Glomerular visceral epithelial cell (primary cell): ENCODE results near the gene MEIS1.
A peak's percentile ranks its signal among the peaks of the same experiment; 100 is the strongest.

ENCODE experiments used
- DNase-seq: peaks from one replicate; pipeline ENCODE4 v3.0.0-alpha.2; 2016; ENCODE audit errors: extremely low spot score

MEIS1 gene

DNA sequence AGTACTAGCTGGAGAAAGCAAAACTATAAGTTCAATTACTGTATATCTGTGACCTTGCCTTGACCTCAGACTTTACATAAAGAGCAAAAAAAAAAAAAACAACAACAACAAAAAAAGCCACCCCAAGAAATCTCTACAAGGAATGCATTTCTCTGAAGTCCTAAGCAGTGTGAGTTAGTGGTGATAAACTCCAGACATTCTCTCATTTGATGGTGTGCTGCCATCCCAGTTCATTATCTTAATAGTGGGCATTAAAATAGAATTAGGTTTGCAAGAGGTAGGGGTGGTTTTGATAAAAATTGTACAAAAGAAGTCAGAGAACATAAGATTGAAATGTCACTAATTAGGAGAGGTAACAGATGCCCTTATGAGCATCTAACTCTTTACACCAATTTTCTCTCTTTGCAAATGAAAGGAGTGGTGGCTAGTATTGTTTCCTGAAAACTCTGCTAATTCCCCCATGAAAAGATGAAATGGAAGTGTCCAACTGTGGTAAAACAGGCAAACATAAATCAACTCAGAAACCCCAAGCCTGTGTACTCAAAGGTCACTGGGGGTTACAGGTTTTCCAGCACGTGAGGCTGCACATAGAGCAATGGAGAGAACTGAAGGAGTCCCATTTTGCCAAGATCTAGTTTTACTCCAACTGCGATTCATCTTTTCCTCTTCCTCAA, 131.9 kb downstream of the MEIS1 start:
- no peak for DNase-seq

DNA sequence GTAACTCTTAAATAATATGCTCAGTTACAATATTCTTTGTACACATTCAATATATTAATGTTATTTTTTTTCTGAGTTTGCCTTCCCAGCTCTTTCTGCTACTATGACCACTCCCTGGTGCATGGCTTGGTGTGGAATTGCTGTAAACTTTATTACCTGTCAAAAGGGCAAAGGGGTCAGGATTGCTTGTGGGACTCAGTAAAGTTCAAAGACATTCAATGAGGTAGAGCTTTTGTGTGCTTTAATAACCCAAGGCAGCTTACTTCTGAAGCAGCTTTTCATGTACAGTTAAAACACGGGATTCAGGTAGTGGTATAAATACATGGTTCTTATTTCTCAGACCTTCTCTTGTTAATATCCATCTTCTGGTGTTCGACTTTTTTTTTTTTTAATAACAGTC, 132.8 kb downstream of the MEIS1 start:
- no peak for DNase-seq

DNA sequence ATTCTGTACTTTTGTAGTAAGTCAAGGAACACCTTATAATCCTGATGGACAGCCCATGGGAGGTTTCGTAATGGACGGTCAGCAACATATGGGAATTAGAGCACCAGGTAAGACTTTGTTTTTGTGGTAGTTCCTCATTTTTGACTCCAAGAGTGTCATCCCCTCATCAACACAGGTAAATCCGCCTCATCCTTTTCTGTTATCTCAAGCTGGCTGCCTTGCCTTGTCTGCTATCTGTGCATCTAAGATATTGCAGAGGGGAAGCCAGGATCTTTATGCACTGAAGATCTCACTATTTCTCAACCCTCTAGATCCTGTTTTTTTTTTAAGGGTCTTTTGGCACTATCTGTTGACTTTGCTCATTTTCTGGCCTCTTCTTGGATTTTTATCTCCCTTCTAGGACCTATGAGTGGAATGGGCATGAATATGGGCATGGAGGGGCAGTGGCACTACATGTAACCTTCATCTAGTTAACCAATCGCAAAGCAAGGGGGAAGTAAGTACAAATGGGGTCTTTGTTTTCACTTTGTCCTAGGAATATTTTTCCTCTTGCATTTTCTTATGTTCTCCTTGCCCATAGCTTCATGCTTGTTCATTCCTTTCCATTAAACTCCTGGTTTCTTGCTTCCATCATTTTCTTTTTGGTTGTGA, 133.8 kb downstream of the MEIS1 start:
- no peak for DNase-seq

DNA sequence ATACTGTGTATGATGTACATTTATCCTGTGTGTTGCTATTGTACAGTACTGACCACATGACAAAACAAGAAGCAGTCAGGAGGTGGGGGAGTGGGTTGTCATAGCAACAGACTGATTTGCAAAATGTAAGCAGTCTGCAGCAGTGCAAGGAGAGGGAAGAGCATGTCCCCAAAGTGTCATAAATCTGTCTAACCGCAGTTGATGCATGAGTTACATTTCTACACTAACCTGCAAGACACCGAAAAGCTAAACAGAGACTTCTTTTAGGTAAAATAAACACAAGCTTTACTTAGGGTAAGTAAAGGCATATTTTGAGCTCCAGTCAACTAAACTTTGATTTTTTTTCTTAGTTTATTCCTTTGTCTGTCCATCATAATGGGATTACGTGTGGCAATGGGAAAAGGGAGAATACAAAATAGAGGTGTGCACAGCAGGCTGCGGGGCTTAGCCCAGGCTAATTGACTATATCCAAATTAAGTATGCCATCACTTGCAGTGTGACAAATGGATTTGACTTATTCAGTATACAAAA, 134.5 kb downstream of the MEIS1 start:
- no peak for DNase-seq

DNA sequence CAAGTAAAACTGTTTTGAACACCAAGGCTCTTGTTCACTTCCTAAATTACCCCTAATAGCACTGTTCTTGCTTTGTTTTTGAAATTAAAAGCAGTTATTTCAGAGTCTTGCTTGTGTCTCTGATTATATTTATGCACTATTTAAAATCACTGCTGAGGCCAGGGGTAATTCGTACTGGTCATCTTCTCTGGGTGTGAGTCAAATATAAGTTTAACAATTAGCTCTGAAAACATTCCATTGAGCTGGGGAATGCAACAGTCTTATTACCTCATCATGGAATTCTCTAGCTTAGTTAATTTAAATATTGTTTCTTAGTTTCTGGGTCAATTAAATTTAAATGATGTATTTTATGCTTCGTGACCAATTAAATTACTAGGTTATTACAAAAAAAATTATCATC, 135.0 kb downstream of the MEIS1 start:
- no peak for DNase-seq

DNA sequence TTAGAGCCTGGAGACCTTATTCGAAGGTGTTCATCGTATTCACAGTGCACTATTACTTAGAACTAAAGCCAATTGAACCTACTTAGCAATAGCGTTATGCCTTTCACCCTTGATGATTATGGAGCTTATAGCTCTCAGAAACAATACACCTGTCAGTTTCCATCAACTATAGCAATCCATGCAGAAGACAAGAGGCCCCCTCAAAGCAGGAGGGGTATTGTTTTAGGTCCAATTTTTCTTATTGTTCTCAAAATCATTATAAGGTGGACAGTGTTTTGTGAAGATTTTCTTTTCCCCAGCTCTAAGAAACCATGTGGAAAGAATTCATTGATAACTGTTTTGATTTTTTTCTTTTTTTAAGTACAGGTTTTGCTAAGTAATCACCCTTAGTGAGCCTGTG, 135.5 kb downstream of the MEIS1 start:
- no peak for DNase-seq

DNA sequence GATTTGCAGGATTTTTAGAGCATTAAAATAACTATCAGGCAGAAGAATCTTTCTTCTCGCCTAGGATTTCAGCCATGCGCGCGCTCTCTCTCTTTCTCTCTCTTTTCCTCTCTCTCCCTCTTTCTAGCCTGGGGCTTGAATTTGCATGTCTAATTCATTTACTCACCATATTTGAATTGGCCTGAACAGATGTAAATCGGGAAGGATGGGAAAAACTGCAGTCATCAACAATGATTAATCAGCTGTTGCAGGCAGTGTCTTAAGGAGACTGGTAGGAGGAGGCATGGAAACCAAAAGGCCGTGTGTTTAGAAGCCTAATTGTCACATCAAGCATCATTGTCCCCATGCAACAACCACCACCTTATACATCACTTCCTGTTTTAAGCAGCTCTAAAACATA, 137.0 kb downstream of the MEIS1 start:
- DNase-seq: no peak

DNA sequence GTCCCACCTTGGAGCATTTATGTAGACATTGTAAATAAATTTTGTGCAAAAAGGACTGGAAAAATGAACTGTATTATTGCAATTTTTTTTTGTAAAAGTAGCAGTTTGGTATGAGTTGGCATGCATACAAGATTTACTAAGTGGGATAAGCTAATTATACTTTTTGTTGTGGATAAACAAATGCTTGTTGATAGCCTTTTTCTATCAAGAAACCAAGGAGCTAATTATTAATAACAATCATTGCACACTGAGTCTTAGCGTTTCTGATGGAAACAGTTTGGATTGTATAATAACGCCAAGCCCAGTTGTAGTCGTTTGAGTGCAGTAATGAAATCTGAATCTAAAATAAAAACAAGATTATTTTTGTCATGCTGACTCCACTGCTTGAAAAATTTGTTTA, 137.5 kb downstream of the MEIS1 start:
- no peak for DNase-seq

DNA sequence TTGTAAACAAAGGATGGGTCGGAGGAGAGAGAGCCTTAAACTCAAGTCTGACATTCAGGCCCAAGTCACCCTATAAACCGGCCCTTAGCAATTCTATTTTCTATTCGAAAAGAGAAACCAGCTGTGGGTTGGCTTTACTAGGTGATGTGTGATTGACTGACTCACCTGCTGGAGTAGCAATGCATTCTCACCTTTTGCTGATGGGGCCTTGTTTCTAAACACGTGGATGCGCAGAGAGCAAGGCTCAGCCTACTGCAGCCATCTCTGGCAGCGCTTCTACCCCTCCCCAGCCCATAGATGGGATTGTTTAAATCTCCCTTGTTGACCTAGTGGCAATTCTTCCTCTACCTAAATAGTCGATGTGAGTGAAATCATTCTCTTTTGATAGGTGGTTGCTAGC, 138.5 kb downstream of the MEIS1 start:
- no peak for DNase-seq

DNA sequence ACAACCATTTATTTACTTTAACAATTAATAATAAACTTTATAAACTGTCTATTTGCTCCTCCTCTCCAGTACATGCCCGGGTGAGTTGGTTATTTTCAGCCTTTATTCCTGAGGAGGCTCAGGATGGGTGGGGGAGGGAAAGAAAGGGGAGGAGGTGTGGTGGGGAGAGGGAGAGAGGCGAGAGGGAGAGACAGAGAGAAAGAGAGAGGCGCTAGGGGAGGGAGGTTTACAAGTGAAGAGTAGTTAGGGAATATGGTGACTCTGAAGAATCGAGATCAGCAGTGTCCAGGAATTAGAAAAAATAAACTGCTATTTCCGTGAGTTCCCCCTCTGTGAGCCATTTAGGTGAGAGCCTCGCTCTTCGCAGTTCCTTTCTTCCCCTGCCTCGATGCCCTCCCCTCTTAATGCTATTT, 138.9 kb downstream of the MEIS1 start:
- no peak for DNase-seq

DNA sequence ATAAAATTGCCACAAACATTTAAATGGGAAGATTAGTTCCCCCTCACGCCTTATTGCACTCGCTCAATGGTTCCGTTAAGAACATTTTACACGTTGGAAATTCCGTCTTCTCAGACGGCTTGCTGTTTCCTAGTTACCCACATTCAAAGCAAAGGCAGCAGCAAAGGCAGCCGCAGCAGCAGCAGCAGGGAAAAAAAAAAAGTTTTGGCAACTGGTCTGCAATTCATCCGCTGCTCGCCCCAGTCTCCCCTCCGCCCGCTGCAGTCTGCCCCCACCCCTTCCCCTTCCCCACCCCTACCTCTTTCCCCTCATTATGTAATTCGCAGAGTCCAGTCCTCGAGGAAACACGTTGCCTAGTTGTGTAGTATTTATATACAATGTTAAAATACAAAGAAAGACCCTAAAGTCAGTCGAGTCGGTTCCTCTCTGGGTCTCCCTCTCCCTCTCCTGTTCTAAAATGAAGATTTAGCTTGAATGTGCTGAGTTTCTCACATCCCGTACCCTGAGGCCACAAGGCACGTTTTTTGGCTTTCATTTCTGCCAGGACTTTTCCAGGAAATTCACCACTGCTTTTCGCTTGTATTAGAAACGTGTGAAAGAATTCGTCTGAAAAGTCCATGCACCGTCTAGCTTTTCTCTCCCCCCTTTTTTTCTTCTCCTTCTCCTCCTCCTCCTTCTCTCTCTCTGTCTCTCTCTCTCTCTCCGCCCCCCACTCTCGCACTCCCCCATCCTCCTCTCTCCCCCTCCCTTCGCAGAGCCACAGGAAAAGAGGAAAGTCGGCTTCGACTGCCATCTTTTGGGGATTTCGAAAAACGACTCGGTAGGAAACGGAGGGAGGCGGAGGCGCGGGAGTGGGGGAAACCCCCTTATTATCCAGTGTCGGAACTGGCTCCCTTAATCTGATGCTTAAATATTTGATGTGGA, 140.0 kb downstream of the MEIS1 start:
- peak; percentile 63 for DNase-seq

DNA sequence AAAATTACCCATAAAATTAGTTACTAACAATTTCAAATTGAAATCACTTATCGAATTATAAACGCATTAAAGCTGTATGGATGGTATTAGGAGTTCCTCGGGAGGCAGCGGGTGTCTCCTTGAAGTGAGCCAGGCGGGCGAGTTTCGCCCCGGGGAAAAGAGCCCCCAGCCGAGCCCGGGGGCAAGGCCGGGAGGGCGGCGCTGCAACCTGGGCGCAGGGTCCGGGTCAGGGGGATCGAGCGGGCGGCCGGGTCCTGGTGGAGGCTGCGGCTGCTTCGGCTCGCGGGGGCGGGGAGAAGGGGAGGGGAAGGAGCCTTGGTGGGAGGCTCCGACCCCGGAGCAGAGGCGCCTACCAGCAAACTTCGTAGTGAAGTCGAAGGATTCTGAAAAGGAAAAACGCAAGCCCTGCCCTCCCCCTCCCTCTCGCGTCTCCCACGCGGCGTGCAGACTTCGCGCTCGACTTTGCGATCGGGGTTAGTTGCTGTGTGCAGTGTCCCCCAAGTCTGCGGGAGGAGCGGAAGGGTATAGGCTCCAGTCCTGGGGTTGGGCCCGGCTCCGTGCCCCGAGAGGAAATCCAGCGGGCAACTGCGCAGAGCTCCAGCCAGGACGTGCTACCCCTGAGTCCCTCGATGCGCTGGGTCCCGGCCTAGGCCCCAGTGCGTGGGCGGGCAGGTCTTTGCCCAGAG, 140.8 kb downstream of the MEIS1 start:
- no peak for DNase-seq

DNA sequence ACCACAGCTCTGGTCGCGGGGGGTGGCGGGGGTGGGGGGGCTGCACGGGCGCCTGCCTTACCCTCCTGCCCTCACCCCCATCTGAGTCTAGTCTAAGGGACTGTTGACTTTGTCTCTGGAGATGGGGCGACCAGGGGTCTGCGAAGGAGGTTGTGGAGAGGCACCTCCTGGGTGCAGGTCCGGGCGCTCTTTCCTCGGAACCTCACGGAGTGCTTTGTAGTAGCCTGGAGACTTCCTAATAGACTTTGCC, 141.3 kb downstream of the MEIS1 start:
- DNase-seq: no peak

DNA sequence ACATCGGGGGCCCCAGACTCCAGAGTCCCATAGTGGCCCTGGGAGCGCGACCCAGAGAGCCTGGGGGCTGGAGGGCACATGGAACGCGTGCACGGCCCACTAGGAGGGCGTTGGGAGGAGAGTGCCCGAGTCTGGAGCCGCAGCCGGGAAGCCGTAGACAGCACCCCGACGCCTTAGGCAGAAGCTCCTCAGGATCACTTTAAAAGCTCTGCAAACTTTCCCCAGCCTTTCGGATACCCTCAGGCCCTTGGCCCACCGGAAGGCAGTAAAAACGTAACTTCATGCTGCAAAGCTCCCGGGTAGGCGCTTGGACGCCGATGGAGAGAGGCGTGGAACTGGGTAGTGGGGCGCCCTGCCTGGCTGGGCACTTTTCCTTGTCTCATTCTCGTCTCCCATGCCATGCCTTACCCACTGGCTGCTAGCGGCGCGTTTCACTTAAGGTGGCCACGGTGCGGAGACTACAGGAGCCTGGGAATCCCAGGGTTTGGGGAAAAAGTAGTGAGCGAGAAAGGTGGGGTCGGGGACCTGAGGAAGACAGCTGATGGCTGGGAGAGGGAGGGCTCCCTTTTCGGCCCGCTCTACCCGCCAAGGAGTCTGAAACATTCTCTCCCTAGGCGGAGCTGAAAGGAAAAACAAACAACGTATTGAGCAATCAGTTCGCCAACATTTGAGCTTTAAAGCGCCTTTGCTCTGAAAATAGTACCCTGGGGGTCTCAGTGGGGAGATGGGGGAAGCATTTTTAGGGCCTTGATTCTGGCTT, 141.8 kb downstream of the MEIS1 start:
- no peak for DNase-seq

DNA sequence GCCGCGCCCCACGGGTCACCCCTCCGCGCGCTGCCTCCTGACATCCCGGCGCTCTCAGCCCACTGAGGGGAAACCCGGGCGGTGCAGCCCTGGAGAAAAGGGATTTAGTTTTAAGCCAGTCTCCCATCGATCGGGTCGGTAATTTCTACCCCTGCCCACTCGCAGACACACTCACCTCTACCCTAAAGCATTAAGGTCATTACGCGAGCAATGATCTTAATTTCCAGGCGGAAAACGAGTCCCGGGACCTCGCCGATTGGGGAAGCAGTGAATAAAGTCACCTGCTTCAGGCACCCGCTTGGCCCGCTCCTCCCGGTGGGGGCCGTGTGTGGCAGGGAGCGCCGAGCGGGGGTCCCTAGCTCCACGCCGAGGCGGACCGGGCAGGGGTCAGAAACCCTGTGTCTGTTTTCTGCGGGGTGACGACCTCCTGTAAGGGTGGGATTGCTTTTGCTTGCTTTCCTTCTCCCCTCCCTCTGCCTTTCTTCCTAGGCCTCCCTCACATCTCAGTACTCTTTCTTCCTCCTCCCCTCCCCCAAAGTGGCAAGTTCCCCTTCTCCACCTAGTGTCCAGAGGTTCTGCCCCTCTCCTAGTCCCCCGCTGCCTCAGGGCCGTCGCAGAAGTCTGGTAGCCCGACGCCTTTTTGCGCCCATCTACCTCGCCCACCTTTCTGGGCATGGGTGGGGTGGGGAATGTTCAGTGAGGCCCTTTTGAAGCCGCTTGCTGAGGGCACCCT, 142.6 kb downstream of the MEIS1 start:
- no peak for DNase-seq

DNA sequence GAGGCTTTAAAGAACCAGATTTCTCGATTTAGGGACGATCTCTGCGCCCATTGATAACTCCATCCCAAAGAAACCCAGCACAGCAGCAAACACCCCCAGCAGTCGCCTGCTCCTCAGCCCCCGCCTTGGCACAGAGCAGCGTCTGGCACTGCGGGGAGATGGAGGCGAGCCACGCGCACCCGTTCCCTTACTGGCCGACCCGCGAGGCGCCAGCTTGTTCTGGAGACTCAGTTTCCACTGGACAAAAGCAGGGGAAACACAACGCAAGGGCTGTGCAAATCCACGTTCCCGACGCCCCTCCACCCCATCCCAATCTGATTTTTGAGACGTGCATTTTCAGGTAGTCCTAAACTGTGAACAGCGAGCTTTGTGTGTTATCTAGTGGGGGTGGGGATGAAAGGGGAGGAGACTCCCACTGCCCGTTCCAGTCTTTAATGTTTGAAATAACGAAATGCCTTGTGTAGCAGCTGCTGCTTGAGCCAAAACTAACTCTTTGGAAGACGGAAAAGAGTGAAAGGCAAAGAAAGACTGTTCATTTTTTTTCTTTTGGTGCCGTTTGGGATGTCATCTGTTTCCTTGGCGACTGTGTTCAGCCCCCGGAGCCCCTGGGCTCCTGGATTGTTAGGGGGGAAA, 143.2 kb downstream of the MEIS1 start:
- no peak for DNase-seq

DNA sequence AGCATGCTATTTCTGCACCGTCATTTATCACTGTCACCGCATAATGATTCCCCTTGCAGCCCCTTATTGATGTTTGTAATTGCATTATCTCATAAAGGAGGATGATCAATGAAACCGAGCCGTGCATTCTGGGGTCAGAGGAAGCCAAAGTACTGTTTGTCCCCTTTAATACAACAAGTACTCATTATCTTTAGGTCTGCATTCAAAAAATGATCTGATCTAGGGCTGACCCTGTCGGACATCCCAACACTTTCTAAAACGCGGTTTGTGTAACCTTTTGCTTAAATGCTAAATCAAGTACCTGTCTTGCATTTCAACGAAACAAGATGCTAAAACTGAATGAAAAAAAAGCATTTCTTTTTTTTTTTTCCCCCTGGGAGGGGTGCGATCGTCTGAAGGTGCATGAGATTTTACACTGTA, 143.8 kb downstream of the MEIS1 start:
- DNase-seq: no peak

DNA sequence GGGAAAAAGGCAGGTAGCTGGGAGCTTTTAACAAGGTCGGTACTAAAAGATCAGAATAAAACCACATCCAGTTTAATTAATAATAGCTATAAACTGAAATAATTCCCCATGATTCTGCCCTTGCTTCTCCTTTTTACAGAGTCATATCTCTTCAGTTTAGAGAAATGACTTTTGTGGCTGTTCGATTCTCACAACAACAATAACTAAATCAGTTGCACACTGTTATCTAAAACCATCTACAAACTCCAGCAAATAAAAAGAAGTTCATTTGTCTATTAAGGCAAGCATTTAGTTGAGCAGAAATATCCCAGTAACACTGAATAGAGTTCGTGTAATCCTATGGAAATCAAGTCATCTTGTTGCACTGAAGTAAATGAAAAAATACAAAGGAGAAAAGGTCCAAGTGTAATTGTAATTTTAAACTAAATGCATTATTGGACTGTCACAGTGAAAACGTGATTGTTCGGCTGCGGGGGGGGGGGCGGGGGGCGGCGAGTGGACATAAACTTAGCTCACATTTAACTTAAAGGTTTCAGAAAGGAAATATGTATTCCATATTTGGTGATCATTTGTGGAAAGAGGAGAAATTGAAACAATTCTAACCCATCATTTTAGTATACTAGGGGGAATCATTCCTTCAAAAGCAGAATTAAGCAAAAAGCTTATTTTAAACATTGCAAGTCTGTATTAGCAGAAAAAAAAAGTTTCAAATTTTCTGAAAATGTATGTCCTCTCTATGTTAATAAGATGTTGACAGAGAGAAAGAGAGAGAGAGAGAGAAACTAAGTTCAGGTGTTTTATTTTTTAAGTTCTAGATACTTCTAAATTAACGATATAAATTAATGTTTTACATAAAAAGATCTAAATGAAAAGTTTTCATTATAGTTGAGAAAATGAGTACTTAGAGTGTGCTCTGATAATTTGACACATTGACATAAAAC, 144.5 kb downstream of the MEIS1 start:
- no peak for DNase-seq
